ENCODE results near the gene CLCA2. TPM values are rescaled to one million over a fixed set of nuclear protein-coding genes. Genes with fewer than 3 reads are reported as not detected.

CLCA2 gene
- total and polyA plus RNA-seq, 2 experiments from 2014 or later = not detected

GRCh38 chr1:86445919-86446318, 21.9 kb downstream of the CLCA2 start:
- Histone ChIP-seq H3K27ac (ENCODE audit: low read depth) (no peak overlapping the region), H3K79me2 (replicated peaks; ENCODE audit: insufficient read depth) (no peaks in the 10 kb centered on the region), H3K36me3 (ENCODE audit: insufficient read depth) (no peaks in the 10 kb centered on the region), H2AFZ (no peak overlapping the region), H3K4me1 (ENCODE audit: insufficient read depth) (peaks cover 3% of the 10 kb centered on the region; the same call in 1 of the 2 replicates), H3K27me3 (ENCODE audit: insufficient read depth) (no peaks in the 10 kb centered on the region), H3K9me2 (ENCODE audit: insufficient read depth) (no peaks in the 10 kb centered on the region), H3K4me2 (no peak overlapping the region), H3F3A (replicated peaks; ENCODE audit: low read depth) (no peaks in the 10 kb centered on the region), H4K20me1 (replicated peaks; ENCODE audit: insufficient read depth) (no peaks in the 10 kb centered on the region), H3K4me3 (no peak overlapping the region)
- H3K4me3 Mint-ChIP-seq = no peak overlapping the region
- no peak for DNase-seq (ENCODE audit: low spot score)
- H3K4me1 Mint-ChIP-seq = peaks cover 3% of the 10 kb centered on the region; the same call in 2 of the 3 replicates
- peaks cover 2% of the 10 kb centered on the region for H3K27me3 Mint-ChIP-seq (ENCODE audit: insufficient read depth, low read depth, poor library complexity)
- no peak for ATAC-seq
- no peaks in the 10 kb centered on the region for H3K36me3 Mint-ChIP-seq (ENCODE audit: low read depth)
- H3K9me3 Mint-ChIP-seq = no peaks in the 10 kb centered on the region
- no peak overlapping the region for H3K27ac Mint-ChIP-seq
- no peak for TF ChIP-seq CTCF (conservative IDR thresholded peaks at IDR 0.05; ENCODE audit: low read depth in 2 of 2)
- TF ChIP-seq ETS1 (IDR thresholded peaks at IDR 0.05) = no peak

- TF ChIP-seq NANOG (IDR thresholded peaks at IDR 0.05; ENCODE audit: borderline replicate concordance) (no peak), EZH2phosphoT487 (IDR thresholded peaks at IDR 0.05; ENCODE audit: unreplicated experiment) (no peak), STAT1 (IDR thresholded peaks at IDR 0.05; ENCODE audit: unreplicated experiment) (no peak)
- TF ChIP-seq, protein P1, sequence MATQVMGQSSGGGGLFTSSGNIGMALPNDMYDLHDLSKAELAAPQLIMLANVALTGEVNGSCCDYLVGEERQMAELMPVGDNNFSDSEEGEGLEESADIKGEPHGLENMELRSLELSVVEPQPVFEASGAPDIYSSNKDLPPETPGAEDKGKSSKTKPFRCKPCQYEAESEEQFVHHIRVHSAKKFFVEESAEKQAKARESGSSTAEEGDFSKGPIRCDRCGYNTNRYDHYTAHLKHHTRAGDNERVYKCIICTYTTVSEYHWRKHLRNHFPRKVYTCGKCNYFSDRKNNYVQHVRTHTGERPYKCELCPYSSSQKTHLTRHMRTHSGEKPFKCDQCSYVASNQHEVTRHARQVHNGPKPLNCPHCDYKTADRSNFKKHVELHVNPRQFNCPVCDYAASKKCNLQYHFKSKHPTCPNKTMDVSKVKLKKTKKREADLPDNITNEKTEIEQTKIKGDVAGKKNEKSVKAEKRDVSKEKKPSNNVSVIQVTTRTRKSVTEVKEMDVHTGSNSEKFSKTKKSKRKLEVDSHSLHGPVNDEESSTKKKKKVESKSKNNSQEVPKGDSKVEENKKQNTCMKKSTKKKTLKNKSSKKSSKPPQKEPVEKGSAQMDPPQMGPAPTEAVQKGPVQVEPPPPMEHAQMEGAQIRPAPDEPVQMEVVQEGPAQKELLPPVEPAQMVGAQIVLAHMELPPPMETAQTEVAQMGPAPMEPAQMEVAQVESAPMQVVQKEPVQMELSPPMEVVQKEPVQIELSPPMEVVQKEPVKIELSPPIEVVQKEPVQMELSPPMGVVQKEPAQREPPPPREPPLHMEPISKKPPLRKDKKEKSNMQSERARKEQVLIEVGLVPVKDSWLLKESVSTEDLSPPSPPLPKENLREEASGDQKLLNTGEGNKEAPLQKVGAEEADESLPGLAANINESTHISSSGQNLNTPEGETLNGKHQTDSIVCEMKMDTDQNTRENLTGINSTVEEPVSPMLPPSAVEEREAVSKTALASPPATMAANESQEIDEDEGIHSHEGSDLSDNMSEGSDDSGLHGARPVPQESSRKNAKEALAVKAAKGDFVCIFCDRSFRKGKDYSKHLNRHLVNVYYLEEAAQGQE (IDR thresholded peaks at IDR 0.05; ENCODE audit: unreplicated experiment) = no peak
- Mint-ChIP-seq H3K27me3 (ENCODE audit: insufficient read depth, low read depth, poor library complexity) (peaks cover 2% of the 10 kb centered on the region), H3K4me1 (peaks cover 6% of the 10 kb centered on the region; the same call in 2 of the 3 replicates), H3K27ac (no peak overlapping the region), H3K9me3 (no peaks in the 10 kb centered on the region), H3K4me3 (no peak overlapping the region), H3K36me3 (ENCODE audit: low read depth) (no peaks in the 10 kb centered on the region)
- Histone ChIP-seq H3K4me3 (no peak overlapping the region), H3K27ac (ENCODE audit: low read depth) (no peak overlapping the region), H3K79me2 (replicated peaks; ENCODE audit: insufficient read depth) (no peaks in the 10 kb centered on the region), H3K9me2 (ENCODE audit: insufficient read depth) (no peaks in the 10 kb centered on the region), H3K27me3 (ENCODE audit: insufficient read depth) (no peaks in the 10 kb centered on the region), H3K4me1 (ENCODE audit: insufficient read depth) (peaks cover 5% of the 10 kb centered on the region; the same call in 1 of the 2 replicates), H3F3A (replicated peaks; ENCODE audit: low read depth) (no peaks in the 10 kb centered on the region), H4K20me1 (replicated peaks; ENCODE audit: insufficient read depth) (no peaks in the 10 kb centered on the region), H2AFZ (no peak overlapping the region), H3K4me2 (no peak overlapping the region), H3K36me3 (ENCODE audit: insufficient read depth) (no peaks in the 10 kb centered on the region)
- DNase-seq (ENCODE audit: low spot score) = no peak
- no peak for ATAC-seq
These were observed 23.3 kb downstream of the CLCA2 start for GRCh38 chr1:86447198-86447790.

All from GM23338 (cell line).